Right lobe of liver (tissue), 6 donors: Measurements from ENCODE around the gene CACNA1C. TPM values are rescaled to one million over a fixed set of nuclear protein-coding genes. Genes with fewer than 3 reads are reported as not detected.

Source experiments
- ATAC-seq, 4 donors: fragments of 200-7000 bp; cut with Tn5 transposase; one replicate each; pipeline ENCODE4 v1.9.1; 2020; ENCODE audit warnings: mild to moderate bottlenecking in 4 of 4, moderate library complexity in 4 of 4
- DNase-seq, 3 donors: peaks; one replicate each; pipeline ENCODE4 v3.0.0-alpha.2; 2020
- H3K27ac ChIP-seq, 3 donors: fragments of 200-600 bp; one replicate each; pipeline ENCODE4 v1.8.0; 2022
- H3K27me3 ChIP-seq, 2 donors: fragments of 200-600 bp; one replicate each; pipeline ENCODE4 v1.8.0; 2022
- H3K36me3 ChIP-seq, 4 donors: fragments of 200-600 bp; sonication (generic) in 1 of 4; one replicate each; pipeline versions ENCODE4 v1.5.1 to v1.8.0; 2017 to 2022; ENCODE audit warnings: control low read depth in 1 of 4
- H3K4me1 ChIP-seq, 4 donors: fragments of 200-600 bp; sonication (generic) in 1 of 4; one replicate each; pipeline versions ENCODE4 v1.5.1 to v1.8.0; 2017 to 2022; ENCODE audit warnings: control low read depth in 1 of 4
- H3K4me3 ChIP-seq, 3 donors: fragments of 200-600 bp; one replicate each; pipeline ENCODE4 v1.8.0; 2022
- H3K9me3 ChIP-seq, 4 donors: fragments of 200-600 bp; sonication (generic) in 1 of 4; one replicate each; pipeline versions ENCODE4 v1.5.1 to v1.8.0; 2017 to 2022; ENCODE audit warnings: control low read depth in 1 of 4
- POLR2A ChIP-seq: fragments of 450-650 bp; IDR thresholded peaks from one replicate; pipeline ENCODE4 v1.6.1; 2017; ENCODE audit warnings: antibody characterized with exemption, mild to moderate bottlenecking
- WGBS: methylation state at CpG from one replicate; pipeline ENCODE4 v1.1.6; 2018; ENCODE audit warnings: low coverage, low lambda C conversion rate; ENCODE audit not compliant: insufficient coverage; ENCODE audit errors: missing lambda C conversion rate; 5-methylcytosine and 5-hydroxymethylcytosine counted together
- intact Hi-C, 2 donors: fragments of 100-400 bp; cut with DNase I; formaldehyde crosslinking; loops; one replicate each; pipeline versions ENCODE4 v1.11.2 to v1.14.1; 2022
- total RNA-seq, 6 experiments: library from RNA; depleted of rRNA in 2 of 6; stranded (reverse); fragments of >200 nt in 2 of 6; fragmentation: NEBNext Ultra II Directional in 3 of 6; extraction: Animal tissue kit (Norgen Biotek cat#: 25700) in 3 of 6; gene quantifications; one replicate each; pipeline versions ENCODE4 v1.1.0 to v1.2.4, GENCODE V29; 2016 to 2023
- TF ChIP-seq, protein P1 (sequence below), 4 donors: fragments of 200-600 bp in 3 of 4; fragments of 450-650 bp in 1 of 4; IDR thresholded peaks; one replicate each; pipeline versions ENCODE4 v1.5.1 to v1.8.0; 2016 to 2022; ENCODE audit warnings: antibody characterized with exemption in 4 of 4, mild to moderate bottlenecking in 2 of 4
- donor health status: DM: no; HTN: yes; CAD: no.
- donor health status: DM: no; HTN: no; CAD: no.
- donor health status: DM: no; HTN: no; CAD: no.
- donor health status: DM: no; HTN: yes; CAD: no.
- donor health status: DM: no; HTN: yes; CAD: no.

CACNA1C gene
- total RNA-seq, 6 experiments from 2014 or later = 0.18 to 1.0 (median 0.57) TPM

DNA sequence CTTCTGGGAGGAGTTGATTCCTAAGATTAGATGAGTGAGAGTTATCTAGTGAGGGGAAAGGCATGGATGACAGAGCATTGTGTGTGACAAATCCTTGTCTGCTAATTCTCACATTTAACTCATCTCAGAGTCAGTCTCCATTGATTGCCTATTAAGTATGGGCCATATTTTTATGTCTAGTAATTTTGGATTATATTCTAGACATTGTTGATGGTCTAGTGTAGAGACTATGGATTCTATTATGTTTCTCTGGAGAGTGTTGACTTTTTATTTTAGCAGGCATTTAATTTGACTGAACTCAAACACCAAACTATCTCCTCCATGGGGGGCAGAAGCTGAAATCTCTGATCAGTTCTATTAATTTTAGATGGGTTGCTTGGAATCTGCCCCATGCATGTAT, 114.4 kb downstream of the CACNA1C start:
- Histone ChIP-seq H3K27ac (no peak overlapping the region), H3K27me3 (no peaks in the 10 kb centered on the region), H3K4me3 (no peak overlapping the region), H3K4me1 (peaks cover 0 to 7% (median 2%) of the 10 kb centered on the region in 4 donors), H3K36me3 (no peaks in the 10 kb centered on the region), H3K9me3 (no peaks in the 10 kb centered on the region)
- ATAC-seq = no peak
- no peak for DNase-seq
- no peak for TF ChIP-seq POLR2A
- TF ChIP-seq, protein P1, sequence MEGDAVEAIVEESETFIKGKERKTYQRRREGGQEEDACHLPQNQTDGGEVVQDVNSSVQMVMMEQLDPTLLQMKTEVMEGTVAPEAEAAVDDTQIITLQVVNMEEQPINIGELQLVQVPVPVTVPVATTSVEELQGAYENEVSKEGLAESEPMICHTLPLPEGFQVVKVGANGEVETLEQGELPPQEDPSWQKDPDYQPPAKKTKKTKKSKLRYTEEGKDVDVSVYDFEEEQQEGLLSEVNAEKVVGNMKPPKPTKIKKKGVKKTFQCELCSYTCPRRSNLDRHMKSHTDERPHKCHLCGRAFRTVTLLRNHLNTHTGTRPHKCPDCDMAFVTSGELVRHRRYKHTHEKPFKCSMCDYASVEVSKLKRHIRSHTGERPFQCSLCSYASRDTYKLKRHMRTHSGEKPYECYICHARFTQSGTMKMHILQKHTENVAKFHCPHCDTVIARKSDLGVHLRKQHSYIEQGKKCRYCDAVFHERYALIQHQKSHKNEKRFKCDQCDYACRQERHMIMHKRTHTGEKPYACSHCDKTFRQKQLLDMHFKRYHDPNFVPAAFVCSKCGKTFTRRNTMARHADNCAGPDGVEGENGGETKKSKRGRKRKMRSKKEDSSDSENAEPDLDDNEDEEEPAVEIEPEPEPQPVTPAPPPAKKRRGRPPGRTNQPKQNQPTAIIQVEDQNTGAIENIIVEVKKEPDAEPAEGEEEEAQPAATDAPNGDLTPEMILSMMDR (IDR thresholded peaks at IDR 0.05) = no peak
- intact Hi-C loops = no loop called here

DNA sequence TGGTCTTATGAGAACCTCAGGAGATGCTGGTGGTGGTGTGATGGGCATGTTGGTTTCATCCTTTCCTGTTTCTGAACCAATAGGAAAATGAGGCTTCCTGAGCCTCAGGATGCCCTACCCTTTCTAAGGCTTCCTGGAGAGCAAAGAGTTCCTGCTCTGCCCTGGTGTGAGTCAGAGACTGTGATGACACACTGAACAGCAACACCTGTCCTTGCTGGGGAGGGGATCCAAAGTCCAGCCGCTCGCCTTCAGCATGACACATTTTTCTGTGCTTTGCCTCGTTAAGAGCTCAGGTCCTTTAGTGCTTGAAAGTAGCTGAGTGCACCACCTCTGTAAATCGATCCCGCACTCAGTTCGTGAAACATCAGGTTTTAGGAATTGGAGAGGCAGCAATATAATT, 116.0 kb downstream of the CACNA1C start:
- no peaks in the 10 kb centered on the region for H3K36me3 ChIP-seq
- H3K27ac ChIP-seq = peak overlapping the region in 1 of 3 donors; percentile 31
- peaks cover 0 to 7% (median 2%) of the 10 kb centered on the region in 4 donors for H3K4me1 ChIP-seq
- H3K9me3 ChIP-seq = no peaks in the 10 kb centered on the region
- peak in 1 of 3 donors; percentile 73 for DNase-seq
- H3K4me3 ChIP-seq = no peak overlapping the region
- ATAC-seq = peak; percentile 75 to 91 (median 84)
- 71% methylated on average over 6 of the region's 6 CpGs for WGBS
- no peaks in the 10 kb centered on the region for H3K27me3 ChIP-seq
- intact Hi-C loops = no loop called here
- TF ChIP-seq POLR2A = no peak
- TF ChIP-seq, protein P1 (IDR thresholded peaks at IDR 0.05) = no peak

DNA sequence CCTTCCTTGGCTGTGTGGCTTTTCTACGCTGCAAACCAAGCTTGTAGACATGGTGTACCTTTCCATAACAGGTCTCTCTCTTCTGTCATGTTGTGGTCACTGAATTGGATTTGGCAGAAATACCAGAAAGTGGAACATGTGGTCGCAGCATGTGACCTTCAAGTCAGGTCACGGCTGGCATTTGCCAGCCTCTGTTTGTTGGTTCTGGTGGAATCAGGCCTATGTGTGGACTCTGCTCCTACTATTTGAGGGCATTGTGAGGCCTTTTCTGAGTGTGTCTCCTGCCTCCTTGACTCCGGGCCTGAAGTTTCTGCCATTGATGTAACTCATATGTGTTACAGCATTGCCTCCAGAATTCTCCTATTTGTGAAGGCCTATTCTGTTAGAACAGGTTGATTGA, 116.7 kb downstream of the CACNA1C start:
- Histone ChIP-seq H3K4me1 (peaks cover 0 to 7% (median 2%) of the 10 kb centered on the region in 4 donors), H3K9me3 (no peaks in the 10 kb centered on the region), H3K36me3 (no peaks in the 10 kb centered on the region), H3K4me3 (no peak overlapping the region), H3K27ac (peak overlapping the region in 1 of 3 donors; percentile 31), H3K27me3 (no peaks in the 10 kb centered on the region)
- intact Hi-C loops = no loop called here
- WGBS = 36% methylated on average over 4 of the region's 4 CpGs
- ATAC-seq (peak; percentile 75 to 86 (median 77)), DNase-seq (no peak)
- TF ChIP-seq, protein P1 (IDR thresholded peaks at IDR 0.05) = no peak
- no peak for TF ChIP-seq POLR2A

DNA sequence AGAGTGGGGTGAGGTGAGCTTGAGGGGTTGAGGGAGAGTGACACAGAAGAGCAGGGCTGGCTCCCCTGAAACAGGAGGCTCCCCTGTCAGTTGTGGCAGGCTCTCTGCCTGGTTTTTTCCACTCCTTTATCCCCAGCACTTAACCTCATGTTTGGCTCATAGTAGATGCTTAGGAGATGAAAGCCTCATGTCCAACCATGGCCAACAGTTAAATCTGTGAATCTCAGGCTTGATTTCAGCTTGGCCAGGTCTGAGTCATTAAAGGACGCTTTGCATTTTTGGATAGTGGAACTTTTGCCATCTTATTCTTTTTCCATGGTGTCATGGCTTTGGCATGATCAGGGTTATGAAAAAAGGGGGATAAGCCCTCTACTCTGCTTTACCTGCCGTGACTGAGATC, 117.2 kb downstream of the CACNA1C start:
- Histone ChIP-seq H3K27me3 (no peaks in the 10 kb centered on the region), H3K27ac (no peak overlapping the region), H3K36me3 (no peaks in the 10 kb centered on the region), H3K9me3 (no peaks in the 10 kb centered on the region), H3K4me3 (no peak overlapping the region), H3K4me1 (peaks cover 0 to 7% (median 2%) of the 10 kb centered on the region in 4 donors)
- 83% methylated on average over 2 of the region's 2 CpGs for WGBS
- intact Hi-C loops = no loop called here
- ATAC-seq (peak in 1 of 4 donors; percentile 4), DNase-seq (no peak)
- no peak for TF ChIP-seq POLR2A
- TF ChIP-seq, protein P1 (IDR thresholded peaks at IDR 0.05) = no peak

DNA sequence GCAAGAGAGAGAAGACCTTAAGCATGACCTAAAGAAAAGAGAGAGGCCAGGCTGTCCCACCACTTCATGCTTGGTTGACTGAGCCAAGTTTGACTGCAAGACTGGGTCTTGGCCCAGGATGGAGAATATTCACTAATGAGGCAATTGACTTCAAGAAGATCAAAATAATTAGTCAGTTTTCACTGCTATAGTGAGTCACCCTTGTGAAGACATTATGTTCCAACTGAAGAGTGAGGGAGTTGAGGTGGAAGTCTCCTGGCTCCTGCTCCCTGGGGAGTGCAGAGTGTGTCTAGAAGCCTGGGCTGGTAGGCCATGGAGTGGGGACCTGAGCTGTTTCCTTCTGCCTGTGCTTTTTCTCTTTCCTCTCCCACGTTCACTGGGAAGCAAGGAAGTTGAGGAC, 117.6 kb downstream of the CACNA1C start:
- DNase-seq (no peak), ATAC-seq (no peak)
- Histone ChIP-seq H3K27ac (no peak overlapping the region), H3K9me3 (no peaks in the 10 kb centered on the region), H3K4me3 (no peak overlapping the region), H3K4me1 (peaks cover 0 to 7% (median 2%) of the 10 kb centered on the region in 4 donors), H3K27me3 (no peaks in the 10 kb centered on the region), H3K36me3 (no peaks in the 10 kb centered on the region)
- TF ChIP-seq, protein P1 (IDR thresholded peaks at IDR 0.05) = no peak
- intact Hi-C loops = no loop called here
- WGBS = 83% methylated on average over 1 of the region's 1 CpG
